Uterus (tissue), 2 donors: ENCODE data around the gene LRR1.

Experiments
- CTCF ChIP-seq, 4 experiments: fragments of 200-600 bp in 2 of 4; fragments of 450-650 bp in 2 of 4; sonication (generic) in 2 of 4; IDR thresholded peaks; one replicate each; pipeline ENCODE4 v1.5.1; 2016 to 2019; ENCODE audit warnings: antibody characterized with exemption in 4 of 4, mild to moderate bottlenecking in 2 of 4, moderate library complexity in 1 of 4
- POLR2A ChIP-seq, 2 donors: fragments of 450-650 bp; IDR thresholded peaks; one replicate each; pipeline ENCODE4 v1.6.1; 2016; ENCODE audit warnings: antibody characterized with exemption in 2 of 2, mild to moderate bottlenecking in 1 of 2, moderate library complexity in 1 of 2

- no peak for TF ChIP-seq CTCF (IDR thresholded peaks at IDR 0.05)
- no peak for TF ChIP-seq POLR2A (IDR thresholded peaks at IDR 0.05)
Measured at GRCh38 chr14:49622022-49622607, 23.4 kb downstream of the LRR1 start.
